ENCODE data around the gene UGCG. TPM values are rescaled to one million over a fixed set of nuclear protein-coding genes. Genes with fewer than 3 reads are reported as not detected.

Gene UGCG
- total and polyA plus RNA-seq, 10 of the 15 experiments (the other 5 are each of a cell fraction or from before 2014, with no cell fraction given): 21.7 to 96.6 (median 48.9) TPM

GRCh38 chr9:111980398-111980797 is 83.8 kb downstream of the UGCG start:
- no peaks in the 10 kb centered on the region for H4K20me1 ChIP-seq (ENCODE audit: control insufficient read depth, insufficient read depth)
- no peaks in the 10 kb centered on the region for H3K36me3 ChIP-seq (ENCODE audit: control insufficient read depth in 2 of 2, insufficient read depth in 2 of 2, low read length in 1 of 2)
- intact Hi-C loops (cut with micrococcal nuclease; ENCODE audit: unreplicated experiment) (loop anchor here (5.0 to 10.0 kb wide), 2 partner anchors 148 to 216 kb away; no protein-coding TSS in a partner anchor), in situ Hi-C loops (cut with MboI) (no loop called here)
- no peaks in the 10 kb centered on the region for H3K79me2 ChIP-seq (ENCODE audit: control insufficient read depth, insufficient read depth, low read length)
- ChIA-PET RAD21 (ENCODE audit: unreplicated experiment) (interaction anchor here (0.7 kb wide), 1 partner anchor 37 kb away, joined by 3 read pairs; no protein-coding TSS in a partner anchor), SMC1A (ENCODE audit: uncharacterized antibody, unreplicated experiment) (interaction anchor here (0.7 to 14.9 kb wide), 7 partner anchors 11 to 83 kb away, joined by 3 to 313 read pairs (median 4); no protein-coding TSS in a partner anchor), CTCF (no interaction called here), POLR2A (interaction anchor here (1.0 kb wide), 1 partner anchor 10 kb away, joined by 3 read pairs; no protein-coding TSS in a partner anchor)
- H3K9me3 ChIP-seq (replicated peaks; ENCODE audit: control insufficient read depth, insufficient read depth, low read length): no peaks in the 10 kb centered on the region; the same call in 2 of the 3 replicates
- no peak overlapping the region for H3K27ac ChIP-seq (ENCODE audit: control insufficient read depth, insufficient read depth)
- H2AFZ ChIP-seq (ENCODE audit: control insufficient read depth, low read depth, low read length): no peak overlapping the region
- H3K4me1 ChIP-seq (ENCODE audit: control insufficient read depth, insufficient read depth, low read length): peaks cover 45% of the 10 kb centered on the region
- H3K27me3 ChIP-seq (replicated peaks in 1 of 2; ENCODE audit: control insufficient read depth in 2 of 2, insufficient read depth in 2 of 2, low read length in 1 of 2): no peaks in the 10 kb centered on the region
- no peak overlapping the region for H3K9ac ChIP-seq (ENCODE audit: control insufficient read depth, insufficient read depth, low read length)
- TF ChIP-seq TBL1XR1 (IDR thresholded peaks at IDR 0.05; ENCODE audit: low read depth, low read length): no peak
- no peak for TF ChIP-seq ZBED1 (IDR thresholded peaks at IDR 0.05; ENCODE audit: borderline replicate concordance)
- TF ChIP-seq CEBPB (IDR thresholded peaks at IDR 0.05; ENCODE audit: borderline replicate concordance in 1 of 2, low read depth in 2 of 2, low read length in 2 of 2): no peak
- TF ChIP-seq CREB1 (IDR thresholded peaks at IDR 0.05; ENCODE audit: low read depth): no peak
- no peak for TF ChIP-seq ZNF207 (IDR thresholded peaks at IDR 0.05; ENCODE audit: borderline replicate concordance)
- TF ChIP-seq CBFB (IDR thresholded peaks at IDR 0.05; ENCODE audit: low read depth): no peak
- no peak for TF ChIP-seq E2F8 (IDR thresholded peaks at IDR 0.05; ENCODE audit: low read depth, partially characterized antibody)
- no peak for TF ChIP-seq ETV6 (conservative IDR thresholded peaks at IDR 0.05 in 1 of 2, IDR thresholded peaks at IDR 0.05 in 1 of 2; ENCODE audit: borderline replicate concordance in 1 of 2, low read depth in 1 of 2)
- no peak for TF ChIP-seq CREM (IDR thresholded peaks at IDR 0.05; ENCODE audit: low read depth)
- no peak for TF ChIP-seq MTA2 (IDR thresholded peaks at IDR 0.05; ENCODE audit: low read depth)
- no peak for TF ChIP-seq ATF3 (IDR thresholded peaks at IDR 0.05; ENCODE audit: borderline replicate concordance, extremely low read depth, low read depth, low read length)
- TF ChIP-seq MAX (IDR thresholded peaks at IDR 0.05; ENCODE audit: low read depth, low read length): no peak
- no peak for TF ChIP-seq TCF12 (IDR thresholded peaks at IDR 0.05; ENCODE audit: low read depth, low read length)
- TF ChIP-seq MYB (IDR thresholded peaks at IDR 0.05; ENCODE audit: borderline replicate concordance, low read depth, low read length): no peak
- TF ChIP-seq RB1 (IDR thresholded peaks at IDR 0.05; ENCODE audit: borderline replicate concordance): no peak
- no peak for TF ChIP-seq CHD4 (IDR thresholded peaks at IDR 0.05)
- TF ChIP-seq NFXL1 (IDR thresholded peaks at IDR 0.05; ENCODE audit: borderline replicate concordance): no peak
- no peak for TF ChIP-seq TAF1 (IDR thresholded peaks at IDR 0.05; ENCODE audit: borderline replicate concordance, low read depth, low read length)
- TF ChIP-seq IKZF1 (conservative IDR thresholded peaks at IDR 0.05): no peak
- DNase-seq (ENCODE audit: low read depth, low spot score) (no peak), ATAC-seq (no peak), FAIRE-seq (no peak)
- BruUV-seq (replicated peaks): no TSS peak
- H3K4me3 ChIP-seq: no peak overlapping the region
- no peak overlapping the region for H3K4me2 ChIP-seq (ENCODE audit: control insufficient read depth, insufficient read depth)
- 88% methylated on average over 4 of the region's 4 CpGs for WGBS (ENCODE audit: insufficient coverage, insufficient replicate concordance, low lambda C conversion rate, missing lambda C conversion rate)

Data from GM12878 (cell line).